Limb (tissue), 2 donors: ENCODE results near the gene MMD.
"Not testable (repeated sequence)": the region's sequence is repeated elsewhere in the genome, so short reads cannot be mapped to it uniquely, and the experiment has no call there.

Source experiments
- DNase-seq, 2 donors: peaks; one replicate each; pipeline ENCODE4 v3.0.0-alpha.2; 2016; ENCODE audit errors: extremely low spot score in 2 of 2

The MMD gene

DNA sequence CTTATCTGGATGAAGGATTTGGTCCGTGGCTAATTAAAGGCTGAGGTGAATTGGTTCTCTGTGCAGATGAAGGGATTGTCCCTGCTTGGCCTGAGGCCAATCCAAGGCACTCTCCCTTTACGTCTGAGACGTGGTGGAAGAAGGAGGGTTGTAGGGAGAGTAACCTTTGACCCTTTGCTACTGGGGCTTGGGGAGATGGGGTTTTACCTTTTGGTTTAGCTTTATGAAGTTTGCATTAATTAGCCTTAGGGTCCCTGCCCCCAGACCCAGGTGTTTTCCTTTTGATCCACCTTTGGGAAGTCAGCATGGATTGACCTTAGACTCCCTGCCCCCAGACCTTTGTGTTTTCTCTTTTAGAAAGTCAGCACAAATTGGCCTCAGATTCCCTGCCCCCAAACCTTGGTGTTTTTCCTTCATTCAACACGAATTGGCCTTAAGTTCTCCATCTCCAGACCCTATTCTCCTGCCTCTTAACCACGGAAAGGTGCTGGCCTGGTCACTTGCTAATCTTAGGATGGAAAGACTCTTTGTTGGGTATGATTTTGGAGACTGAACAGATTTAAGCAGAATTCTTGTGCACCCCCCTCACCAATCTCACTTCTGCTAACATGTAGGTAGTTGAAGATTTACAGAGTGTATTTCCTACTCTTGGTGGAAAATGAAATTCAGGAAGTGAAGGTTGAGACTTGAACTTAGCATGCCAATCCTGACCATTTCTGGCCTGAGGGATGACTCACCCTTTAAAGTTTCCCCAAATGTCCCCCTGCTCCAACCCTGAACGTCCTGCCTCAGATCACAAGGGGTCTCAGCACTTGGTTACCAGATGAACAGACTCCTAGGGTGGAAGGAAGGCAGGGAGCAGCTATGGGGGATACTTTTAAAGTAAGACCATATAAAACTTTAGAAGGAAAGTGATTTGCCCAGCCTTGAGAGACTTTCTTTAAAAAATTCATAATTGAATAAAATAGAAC lies 23.1 kb upstream of the MMD start:
- no peak for DNase-seq

- DNase-seq = no peak
These were observed 22.3 kb upstream of the MMD start for GRCh38 chr17:55443904-55444303.

- no peak for DNase-seq
These were observed 21.5 kb upstream of the MMD start for GRCh38 chr17:55442953-55443683.

- DNase-seq = no peak
These were observed 20.8 kb upstream of the MMD start for GRCh38 chr17:55442462-55442861.

GRCh38 chr17:55441544-55441943 lies 19.9 kb upstream of the MMD start:
- no peak for DNase-seq

DNA sequence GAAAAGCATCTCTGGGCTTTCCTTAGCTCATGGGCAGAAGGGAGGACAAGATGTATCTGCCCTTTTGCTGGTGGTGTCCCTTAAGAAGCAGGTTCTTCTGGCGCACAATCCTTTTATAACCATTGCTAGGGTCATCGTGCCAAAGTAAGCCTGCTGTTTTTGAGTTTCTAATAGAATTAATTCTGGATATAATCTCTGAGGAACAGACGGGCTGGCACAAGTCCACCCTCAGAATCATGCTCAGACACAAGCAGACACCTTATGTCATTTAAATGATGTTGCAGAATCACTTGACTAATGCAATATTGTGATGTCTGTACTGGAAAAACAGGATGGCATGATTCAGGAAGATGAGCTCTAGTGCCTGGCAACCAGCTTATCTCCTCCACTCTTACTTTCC lies 18.8 kb upstream of the MMD start:
- no peak for DNase-seq

DNA sequence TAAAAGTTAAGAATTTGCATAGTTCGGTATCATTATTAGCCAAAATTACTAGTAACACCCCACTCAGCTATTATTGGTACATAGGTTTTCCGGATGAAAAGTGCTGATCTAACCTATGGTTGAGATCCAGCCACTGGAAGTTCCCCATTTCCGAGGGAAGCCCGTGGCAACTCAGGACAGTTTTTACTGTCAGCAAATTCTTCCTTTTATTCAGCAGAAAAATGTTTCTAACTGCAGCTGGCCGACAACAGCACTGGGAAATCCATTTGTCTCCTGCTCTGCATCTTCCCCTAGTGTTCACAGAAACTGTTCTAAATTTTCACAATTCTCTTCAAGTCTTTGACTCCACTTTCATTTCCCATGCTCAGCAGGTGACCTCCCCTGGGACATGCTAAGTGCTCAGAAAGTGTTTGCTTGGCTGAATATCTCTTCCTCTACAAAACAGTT lies 15.5 kb upstream of the MMD start:
- no peak for DNase-seq

DNA sequence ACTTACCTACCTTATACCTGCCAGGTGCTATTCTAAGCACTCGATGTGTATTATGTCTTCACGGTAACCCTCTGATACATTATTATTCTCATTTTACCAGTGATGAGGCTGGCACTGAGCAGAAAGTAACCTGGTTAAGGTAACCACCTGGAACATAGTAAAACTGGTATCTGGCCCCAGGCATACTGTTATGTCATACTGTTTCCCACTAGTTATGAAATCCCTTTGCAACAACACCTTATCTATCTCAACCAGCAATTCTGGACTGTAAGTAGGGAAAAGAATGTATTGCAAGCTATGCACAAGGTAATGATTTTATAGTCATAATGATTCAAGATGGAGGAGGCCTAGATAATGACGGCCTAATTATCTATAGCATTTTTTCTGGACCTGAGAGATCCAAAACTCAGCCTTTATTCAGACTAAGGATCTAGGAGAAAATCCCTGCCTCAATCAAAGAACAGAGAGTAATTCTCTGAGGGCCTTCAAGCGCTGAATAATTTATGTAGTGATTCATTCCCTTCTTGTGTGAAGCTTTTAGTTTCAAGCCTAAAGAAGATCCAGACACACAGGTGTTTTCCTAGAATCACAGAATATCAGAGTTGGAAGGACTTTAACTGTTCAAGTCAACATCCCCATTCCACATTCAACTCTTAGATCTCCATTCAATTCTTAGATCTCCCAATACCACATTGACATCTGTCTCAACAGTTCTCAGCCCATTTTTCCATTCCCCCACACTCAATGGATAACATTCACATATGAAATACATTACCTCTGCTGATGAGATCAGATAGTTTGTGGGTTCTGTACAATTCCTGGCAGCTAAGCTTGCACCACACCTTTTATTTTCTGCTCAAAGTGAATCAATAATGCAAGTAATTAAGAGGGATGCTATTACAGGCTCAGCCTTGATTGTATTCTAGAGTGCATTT lies 14.9 kb upstream of the MMD start:
- DNase-seq = no peak

DNA sequence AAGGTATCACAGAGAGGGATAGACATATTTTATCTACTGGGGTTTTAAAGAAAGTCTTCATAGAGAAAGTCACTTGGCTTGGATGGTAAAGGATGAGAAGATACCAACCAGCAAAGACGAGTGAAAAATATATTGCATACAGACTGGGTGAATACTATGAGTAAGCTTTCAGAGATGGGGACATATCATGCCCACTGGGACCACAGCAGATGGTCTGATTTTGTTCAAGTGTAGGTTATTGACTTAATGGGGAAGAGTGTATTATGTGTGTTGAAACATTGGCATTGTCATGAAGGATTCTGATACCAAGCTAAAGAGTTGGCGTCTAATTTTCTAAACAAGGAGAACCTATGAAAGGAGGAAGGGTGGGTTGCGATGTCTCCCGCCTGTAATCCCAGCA lies 13.8 kb upstream of the MMD start:
- DNase-seq = no peak

- DNase-seq = no peak
These were observed 13.1 kb upstream of the MMD start for GRCh38 chr17:55434721-55435120.

GRCh38 chr17:55433629-55434422 lies 12.2 kb upstream of the MMD start:
- no peak for DNase-seq

- DNase-seq = no peak
These were observed 11.5 kb upstream of the MMD start for GRCh38 chr17:55433029-55433628.

- no peak for DNase-seq
These were observed 10.9 kb upstream of the MMD start for GRCh38 chr17:55432358-55433028.

GRCh38 chr17:55431914-55432313 lies 10.3 kb upstream of the MMD start:
- DNase-seq = not testable (repeated sequence)

DNA sequence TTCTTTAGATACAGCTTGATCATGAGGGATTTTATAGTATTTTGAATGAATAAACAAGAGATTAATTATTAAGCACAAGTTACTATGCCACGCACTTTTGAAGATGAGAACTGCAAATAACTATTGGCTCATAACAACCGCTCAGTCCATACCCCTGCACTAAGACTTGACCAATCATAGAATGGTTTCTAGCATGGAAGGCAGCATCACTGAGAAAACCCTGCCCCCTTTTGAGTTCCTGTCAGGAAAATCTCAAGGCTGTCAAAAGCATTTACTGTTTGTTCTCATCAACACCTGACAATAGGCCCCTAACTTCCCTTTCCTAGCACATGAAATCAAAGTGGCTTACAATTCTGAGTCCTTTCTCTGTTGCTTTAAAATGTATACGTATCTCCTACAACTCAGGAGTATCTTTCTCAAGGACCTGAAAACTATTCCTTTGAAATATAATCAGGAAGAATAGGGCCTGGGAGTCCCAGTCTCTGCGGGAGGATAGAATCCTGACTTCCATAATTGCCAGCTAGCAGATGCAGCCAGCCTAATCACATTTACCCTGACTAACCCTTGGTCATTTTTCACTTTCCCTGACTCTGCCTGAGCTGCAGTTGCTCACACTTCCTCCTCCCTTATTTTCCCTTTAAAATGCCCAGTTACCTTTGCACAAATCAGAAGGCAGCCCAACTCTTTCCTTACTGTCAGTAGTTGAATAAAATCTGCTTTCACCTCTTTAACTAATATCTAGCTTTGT lies 9.1 kb upstream of the MMD start:
- DNase-seq = no peak

GRCh38 chr17:55427587-55427882 lies 5.9 kb upstream of the MMD start:
- no peak for DNase-seq

DNA sequence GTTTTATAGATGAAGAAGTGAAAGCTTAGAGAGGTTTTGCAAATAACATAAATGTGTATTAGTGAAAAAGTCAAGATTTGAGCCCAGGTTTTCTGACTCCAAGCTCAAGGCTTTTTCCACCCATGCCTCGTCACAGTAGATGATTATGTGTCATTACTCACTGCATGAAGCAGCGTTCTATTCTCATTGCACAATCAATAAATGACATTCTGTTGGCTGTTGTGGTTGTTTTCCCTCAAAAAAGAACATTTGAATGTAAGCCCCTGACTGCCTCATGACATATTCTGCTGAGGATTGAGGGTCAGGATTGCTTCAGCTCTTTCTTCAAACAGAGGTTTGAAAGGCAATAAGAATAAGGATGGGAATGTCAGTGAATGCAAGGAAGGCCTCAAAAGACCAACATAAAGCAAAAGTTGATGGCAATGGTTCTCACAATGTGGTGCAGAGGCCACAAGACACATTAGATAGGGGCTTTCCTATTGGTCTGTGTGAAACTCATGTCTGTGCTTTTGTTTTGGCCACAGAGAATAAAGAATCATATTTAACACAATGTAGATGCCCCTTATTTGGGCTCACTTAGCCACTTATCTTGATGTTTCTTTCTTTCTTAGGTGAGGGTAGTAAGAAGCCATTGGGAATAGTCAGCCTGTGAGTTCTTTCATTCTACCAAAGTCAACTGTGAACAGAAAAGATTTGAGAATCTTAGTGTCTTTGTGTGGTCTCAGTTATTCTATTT lies 5.4 kb upstream of the MMD start:
- DNase-seq = no peak

- DNase-seq = no peak
These were observed 3.4 kb upstream of the MMD start for GRCh38 chr17:55424893-55425540.
